Subcutaneous adipose tissue (tissue), 4 donors: ENCODE data around the gene PDP2. TPM values are rescaled to one million over a fixed set of nuclear protein-coding genes. Genes with fewer than 3 reads are reported as not detected.

Experiments
- CTCF ChIP-seq: fragments of 450-650 bp; IDR thresholded peaks from one replicate; pipeline ENCODE4 v1.5.1; 2016; ENCODE audit warnings: low read depth, mild to moderate bottlenecking, control low read depth, antibody characterized with exemption, moderate library complexity
- total RNA-seq, 4 donors: library from RNA; depleted of rRNA; stranded (reverse); fragments of >200 nt; gene quantifications; one replicate each; pipeline ENCODE4 v1.1.0, GENCODE V29; 2016

PDP2 gene
- total RNA-seq, 4 donors from 2014 or later: 16.5 to 43.3 (median 31.1) TPM

DNA sequence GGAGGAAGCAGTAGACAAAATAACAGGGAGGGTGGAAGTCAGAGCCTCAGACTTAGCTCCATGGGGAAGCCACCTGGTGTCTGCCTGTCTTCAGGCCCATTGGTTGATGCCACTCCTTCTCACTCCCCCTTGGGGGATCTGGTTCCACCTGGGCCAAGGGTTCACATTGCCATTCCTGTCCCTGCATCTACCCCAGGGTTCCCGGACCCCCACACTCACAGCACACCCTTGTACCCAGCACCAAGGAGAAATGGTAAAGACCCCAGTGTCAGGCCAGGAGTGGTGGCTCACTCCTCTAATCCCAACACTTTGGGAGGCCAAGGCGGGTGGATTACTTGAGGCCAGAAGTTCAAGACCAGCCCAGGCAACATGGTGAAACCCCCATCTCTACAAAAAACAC, 37.1 kb upstream of the PDP2 start:
- no peak for TF ChIP-seq CTCF

- TF ChIP-seq CTCF: no peak
These were observed 36.3 kb upstream of the PDP2 start for GRCh38 chr16:66844009-66844341.

DNA sequence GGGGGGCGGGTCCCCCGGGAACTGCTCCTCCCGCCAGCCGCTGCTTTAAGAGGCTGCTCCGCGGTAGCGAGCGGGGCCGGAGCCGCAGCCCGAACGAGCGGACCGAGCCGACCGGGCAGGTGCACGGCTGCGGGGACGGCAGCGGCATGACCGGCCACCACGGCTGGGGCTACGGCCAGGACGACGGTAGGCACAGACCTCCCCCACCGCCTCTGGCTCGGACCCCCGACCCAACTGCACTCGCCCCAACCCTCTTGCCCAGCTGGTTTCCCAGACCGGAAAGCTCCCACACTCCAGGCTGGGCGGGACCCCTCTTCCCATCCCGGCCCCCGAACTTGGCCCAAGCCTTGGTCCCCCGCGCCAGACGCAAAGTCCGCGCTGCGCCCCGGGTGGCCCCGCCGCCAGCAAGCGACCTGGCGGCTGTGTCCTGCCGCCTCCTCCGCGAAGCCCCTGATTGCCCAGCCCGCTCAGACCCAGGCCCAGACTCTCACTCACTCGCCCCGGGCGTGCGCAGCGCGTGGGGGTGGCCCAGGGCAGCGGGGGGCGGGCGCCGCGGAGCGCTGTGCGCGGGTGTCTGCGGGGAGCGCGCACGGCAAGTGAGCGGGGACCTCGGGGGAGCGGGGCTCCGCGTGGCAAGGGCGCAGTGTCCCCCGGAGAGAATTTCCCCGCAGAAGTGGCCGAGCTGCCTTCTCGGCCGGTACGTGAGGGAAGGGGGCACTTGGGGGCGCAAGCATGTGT, 35.8 kb upstream of the PDP2 start, which contains the start of gene CA7:
TSS of gene CA7 (plus strand) at position 73 of the 738 bp plus-strand sequence. CDS start at position 147, 74 bp downstream.
- TF ChIP-seq CTCF: no peak

- TF ChIP-seq CTCF: no peak
These were observed 35.3 kb upstream of the PDP2 start for GRCh38 chr16:66845080-66845410.

DNA sequence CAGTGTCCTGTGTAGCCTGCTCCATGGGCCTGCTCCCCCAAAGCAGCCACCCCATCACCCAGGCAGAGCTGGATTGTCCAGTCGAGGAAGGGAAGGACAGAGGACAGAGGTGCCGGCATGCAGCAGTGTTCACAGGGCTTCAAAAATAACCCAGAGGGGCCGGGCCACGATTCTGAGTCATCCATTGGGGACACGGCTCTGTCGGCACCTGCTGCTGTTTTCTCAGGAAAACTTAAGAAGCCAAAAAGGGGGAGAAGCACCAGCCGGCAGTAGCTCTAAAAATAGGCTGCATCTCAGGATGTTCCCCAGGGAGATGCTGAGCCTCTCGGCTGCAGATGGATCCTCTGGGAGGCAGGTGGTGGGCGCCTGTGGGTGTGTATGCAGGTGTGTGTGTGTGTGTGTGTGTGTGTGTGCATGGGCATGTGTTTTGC, 34.5 kb upstream of the PDP2 start:
- TF ChIP-seq CTCF: no peak

- no peak for TF ChIP-seq CTCF
These were observed 34.0 kb upstream of the PDP2 start for GRCh38 chr16:66846266-66846665.

- no peak for TF ChIP-seq CTCF
These were observed 33.5 kb upstream of the PDP2 start for GRCh38 chr16:66846831-66847230.
